Rectal smooth muscle tissue (tissue), 1 donor: Measurements from ENCODE around the gene DCXR.

Experiments
- H3K27ac ChIP-seq: one replicate; pipeline ENCODE4 v1.7.0; 2013; ENCODE audit warnings: low read depth, low read length, inconsistent platforms
- H3K27me3 ChIP-seq: one replicate; pipeline ENCODE4 v1.7.0; 2013; ENCODE audit warnings: low read length; ENCODE audit not compliant: control insufficient read depth, insufficient read depth
- H3K36me3 ChIP-seq: one replicate; pipeline ENCODE4 v1.7.0; 2013; ENCODE audit warnings: low read length; ENCODE audit not compliant: control insufficient read depth, insufficient read depth
- H3K4me1 ChIP-seq: one replicate; pipeline ENCODE4 v1.7.0; 2013; ENCODE audit warnings: low read length; ENCODE audit not compliant: control insufficient read depth, insufficient read depth
- H3K4me3 ChIP-seq: one replicate; pipeline ENCODE4 v1.7.0; 2013; ENCODE audit warnings: low read length
- H3K9ac ChIP-seq: one replicate; pipeline ENCODE4 v1.7.0; 2013; ENCODE audit warnings: low read length

DCXR gene

GRCh38 chr17:82037092-82037888, at the start of gene DCXR:
DCXR (minus strand) TSS chr17:82037697; CDS start chr17:82037682, 15 bp downstream.
- peak within 1 kb of the TSS; percentile 57 for H3K9ac ChIP-seq
- no peaks in the 10 kb centered on the region for H3K36me3 ChIP-seq
- H3K27me3 ChIP-seq, result peaks cover 5% of the 10 kb centered on the region
- H3K4me1 ChIP-seq, result peaks cover 7% of the 10 kb centered on the region
- H3K27ac ChIP-seq, result peak within 1 kb of the TSS; percentile 97
- H3K4me3 ChIP-seq, result peak within 1 kb of the TSS; percentile 79

DNA sequence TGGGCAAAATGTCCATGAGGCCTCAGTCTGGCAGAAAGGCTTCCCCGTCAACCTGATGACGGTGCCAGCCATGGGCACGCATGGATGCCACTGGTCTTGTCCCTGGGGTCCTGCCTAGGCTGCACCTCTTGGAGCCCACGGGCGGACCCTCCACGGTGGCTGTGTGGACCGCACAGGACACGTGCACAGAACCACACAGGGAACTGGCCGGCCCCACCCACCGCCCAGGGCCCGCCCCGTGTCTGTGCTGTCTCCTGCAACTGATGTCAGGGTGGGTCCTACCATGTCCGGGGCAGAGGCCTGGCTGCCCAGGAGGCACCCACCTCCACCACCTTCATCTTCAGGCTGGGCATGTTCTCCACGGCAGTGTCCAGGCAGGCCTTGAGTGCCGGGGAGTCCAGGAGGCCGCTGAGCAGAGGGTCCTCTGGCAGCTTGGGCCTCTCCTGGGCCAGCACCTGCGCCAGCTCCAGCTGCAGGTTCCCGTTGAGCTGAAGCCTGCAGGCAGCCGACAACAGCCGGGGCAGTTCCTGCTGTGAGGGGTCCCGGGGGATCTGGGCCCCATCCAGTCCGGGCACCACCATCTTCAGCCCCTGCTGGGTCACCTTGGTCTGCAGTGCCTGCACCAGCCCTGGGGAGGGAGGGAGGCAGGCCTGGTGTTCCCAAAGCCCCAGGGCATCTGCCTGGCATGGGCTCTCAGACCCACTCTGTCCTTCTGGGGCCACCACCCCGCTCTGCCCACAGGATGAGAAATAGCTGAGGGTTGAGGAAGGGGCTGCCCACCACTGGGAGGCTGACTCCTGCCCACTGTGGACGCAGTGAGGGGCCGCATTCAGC, 48.7 kb upstream of the DCXR start:
- Histone ChIP-seq H3K4me3 (no peak overlapping the region), H3K4me1 (no peaks in the 10 kb centered on the region), H3K9ac (no peak overlapping the region), H3K36me3 (peaks cover 24% of the 10 kb centered on the region), H3K27me3 (no peaks in the 10 kb centered on the region), H3K27ac (no peak overlapping the region)

GRCh38 chr17:82085031-82085861, 47.7 kb upstream of the DCXR start:
- no peaks in the 10 kb centered on the region for H3K27me3 ChIP-seq
- H3K36me3 ChIP-seq, result peaks cover 26% of the 10 kb centered on the region
- no peak overlapping the region for H3K27ac ChIP-seq
- no peak overlapping the region for H3K9ac ChIP-seq
- H3K4me1 ChIP-seq, result no peaks in the 10 kb centered on the region
- H3K4me3 ChIP-seq, result no peak overlapping the region

DNA sequence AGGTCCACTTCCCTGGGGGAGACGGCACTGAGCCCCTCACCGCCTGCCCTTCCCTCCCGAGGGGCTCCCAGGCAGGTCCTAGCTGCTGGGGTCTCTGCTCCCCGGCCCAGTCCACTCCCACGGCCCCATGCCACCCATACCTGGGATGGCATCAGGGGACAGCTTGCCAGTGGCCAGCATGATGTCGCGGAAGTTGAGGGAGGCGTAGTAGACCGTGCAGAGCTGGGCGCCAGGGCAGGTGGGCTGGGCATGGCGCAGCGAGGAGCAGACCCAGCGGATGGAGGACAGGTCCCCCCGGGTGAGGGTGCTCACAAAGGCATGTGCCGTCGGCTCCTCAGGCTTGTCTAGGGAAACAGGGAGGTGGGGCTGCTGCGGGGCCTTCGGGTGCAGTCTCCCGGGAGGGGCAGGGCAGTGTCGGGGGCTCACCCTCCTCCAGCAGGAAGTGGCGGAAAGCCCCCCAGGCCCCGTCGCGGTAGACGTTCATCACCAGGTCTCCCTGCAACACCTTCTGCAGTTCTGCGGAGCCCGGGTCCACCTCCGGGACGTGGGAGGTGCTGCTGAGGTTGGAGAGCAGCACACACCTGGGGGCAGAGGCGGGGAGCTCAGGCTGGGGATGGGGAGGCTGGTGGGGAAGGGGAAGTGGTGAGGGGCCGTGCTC, 47.0 kb upstream of the DCXR start:
- Histone ChIP-seq H3K9ac (no peak overlapping the region), H3K4me1 (no peaks in the 10 kb centered on the region), H3K36me3 (peaks cover 23% of the 10 kb centered on the region), H3K4me3 (no peak overlapping the region), H3K27me3 (no peaks in the 10 kb centered on the region), H3K27ac (no peak overlapping the region)

- Histone ChIP-seq H3K9ac (no peak overlapping the region), H3K4me1 (no peaks in the 10 kb centered on the region), H3K36me3 (peaks cover 26% of the 10 kb centered on the region), H3K27me3 (no peaks in the 10 kb centered on the region), H3K27ac (no peak overlapping the region), H3K4me3 (no peak overlapping the region)
Observed at GRCh38 chr17:82083533-82084359, 46.2 kb upstream of the DCXR start.

GRCh38 chr17:82083009-82083408, 45.5 kb upstream of the DCXR start:
- H3K4me3 ChIP-seq, result no peak overlapping the region
- no peaks in the 10 kb centered on the region for H3K27me3 ChIP-seq
- peaks cover 19% of the 10 kb centered on the region for H3K36me3 ChIP-seq
- H3K4me1 ChIP-seq, result no peaks in the 10 kb centered on the region
- no peak overlapping the region for H3K27ac ChIP-seq
- no peak overlapping the region for H3K9ac ChIP-seq

DNA sequence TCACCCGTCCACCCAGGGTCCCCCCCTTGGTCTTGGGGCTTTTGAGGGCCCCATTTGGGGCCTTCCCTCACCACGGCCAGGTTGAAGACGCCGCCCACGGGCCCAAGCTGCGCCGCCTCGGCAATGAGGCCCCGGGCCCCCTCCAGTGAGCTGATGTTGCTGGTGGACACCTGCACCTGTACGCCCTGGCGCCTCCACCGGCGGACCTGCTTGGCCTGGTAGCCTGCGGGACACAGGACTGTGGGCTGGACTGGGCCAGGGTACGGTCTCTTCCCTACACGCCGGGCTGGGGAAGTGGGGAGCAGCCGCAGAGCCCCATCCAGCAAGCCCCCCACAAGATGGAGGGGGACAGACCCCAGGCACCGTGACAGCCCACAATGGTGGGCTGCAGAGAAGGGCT, 45.0 kb upstream of the DCXR start:
- Histone ChIP-seq H3K4me1 (no peaks in the 10 kb centered on the region), H3K4me3 (no peak overlapping the region), H3K27ac (no peak overlapping the region), H3K27me3 (no peaks in the 10 kb centered on the region), H3K36me3 (peaks cover 18% of the 10 kb centered on the region), H3K9ac (no peak overlapping the region)

DNA sequence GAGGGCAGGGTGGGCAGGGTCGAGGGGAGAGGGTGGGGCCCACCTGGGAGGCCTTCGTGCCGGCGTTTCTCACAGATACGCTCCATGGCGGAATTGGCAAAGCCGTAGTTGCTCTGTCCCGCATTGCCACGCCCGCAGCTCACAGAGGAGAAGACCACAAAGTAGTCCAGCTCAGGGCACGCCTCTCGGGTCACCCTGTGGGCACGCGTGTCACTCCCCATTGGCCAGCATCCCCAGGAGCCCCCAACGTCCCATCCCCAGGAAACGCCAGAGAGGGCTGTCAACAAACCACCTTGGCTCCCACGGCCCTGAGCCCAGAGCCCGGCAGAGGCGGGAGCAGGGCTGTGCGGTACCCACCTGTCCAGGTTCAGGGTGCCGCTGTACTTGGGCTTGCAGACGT, 44.5 kb upstream of the DCXR start:
- H3K4me3 ChIP-seq, result no peak overlapping the region
- no peaks in the 10 kb centered on the region for H3K4me1 ChIP-seq
- H3K27ac ChIP-seq, result no peak overlapping the region
- no peak overlapping the region for H3K9ac ChIP-seq
- peaks cover 15% of the 10 kb centered on the region for H3K36me3 ChIP-seq
- H3K27me3 ChIP-seq, result no peaks in the 10 kb centered on the region

DNA sequence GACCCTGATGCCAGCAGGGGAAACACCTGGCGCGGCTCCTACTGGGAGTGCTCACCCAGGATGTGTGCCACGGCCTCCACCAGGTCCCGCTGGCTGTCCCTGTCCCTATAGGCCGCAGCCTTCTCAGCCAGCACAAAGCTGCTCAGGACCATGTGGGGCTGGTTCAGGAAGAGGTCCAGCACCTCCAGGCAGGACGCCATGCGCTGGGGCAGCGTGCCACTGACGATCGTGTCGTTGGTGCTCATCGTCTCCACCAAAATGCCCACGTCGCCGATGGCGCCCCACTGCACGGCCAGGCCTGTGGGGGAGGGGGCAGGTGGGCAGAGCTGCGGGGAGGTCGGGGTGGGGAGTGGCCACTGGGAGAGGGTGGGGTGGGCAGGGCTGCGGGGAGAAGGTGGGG, 44.0 kb upstream of the DCXR start:
- H3K27me3 ChIP-seq, result no peaks in the 10 kb centered on the region
- H3K9ac ChIP-seq, result no peak overlapping the region
- H3K4me1 ChIP-seq, result no peaks in the 10 kb centered on the region
- H3K36me3 ChIP-seq, result peaks cover 15% of the 10 kb centered on the region
- no peak overlapping the region for H3K27ac ChIP-seq
- no peak overlapping the region for H3K4me3 ChIP-seq

GRCh38 chr17:82080789-82081464, 43.4 kb upstream of the DCXR start:
- H3K9ac ChIP-seq, result no peak overlapping the region
- H3K4me1 ChIP-seq, result no peaks in the 10 kb centered on the region
- no peaks in the 10 kb centered on the region for H3K27me3 ChIP-seq
- peaks cover 15% of the 10 kb centered on the region for H3K36me3 ChIP-seq
- no peak overlapping the region for H3K4me3 ChIP-seq
- no peak overlapping the region for H3K27ac ChIP-seq
